T1000 (cell line): ENCODE results near the gene MERTK.

Experiments used
- DNase-seq: peaks from one replicate; lab custom pipeline; 2025; ENCODE audit warnings: mixed read lengths; lab: John Stamatoyannopoulos, UW

The MERTK gene

DNA sequence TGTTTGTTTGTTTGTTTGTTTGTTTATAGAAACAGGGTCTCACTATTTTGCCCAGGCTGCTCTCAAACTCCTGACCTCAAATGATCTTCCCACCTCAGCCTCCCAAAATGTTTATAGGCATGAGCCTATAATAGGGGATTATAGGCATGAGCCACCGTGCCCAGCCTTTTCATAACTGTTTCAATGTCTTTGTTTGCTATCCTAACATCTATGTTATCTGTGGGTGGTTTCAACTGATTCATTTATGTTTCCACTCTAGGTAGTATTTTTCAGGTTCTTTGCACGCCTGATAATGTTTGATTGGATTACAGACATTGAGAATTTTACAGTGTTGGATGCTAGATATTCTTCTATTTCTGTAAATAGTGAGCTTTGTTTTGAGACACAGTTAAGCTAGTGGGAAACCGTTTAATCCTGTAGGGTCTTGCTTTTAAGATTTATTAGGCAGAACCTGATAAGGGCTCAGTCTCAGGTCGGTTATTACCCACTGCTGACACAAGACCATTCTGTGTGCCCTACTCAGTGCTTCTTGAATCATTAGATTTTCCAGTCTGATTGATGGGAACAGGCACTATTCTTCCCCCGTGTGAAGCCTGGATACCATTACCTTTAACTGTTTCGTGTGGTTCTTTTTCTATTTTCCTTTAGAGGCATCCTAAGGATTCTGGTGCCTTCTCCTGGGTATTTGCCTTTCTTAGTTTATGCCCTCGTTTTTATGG lies 80.2 kb downstream of the MERTK start:
- no peak for DNase-seq

DNA sequence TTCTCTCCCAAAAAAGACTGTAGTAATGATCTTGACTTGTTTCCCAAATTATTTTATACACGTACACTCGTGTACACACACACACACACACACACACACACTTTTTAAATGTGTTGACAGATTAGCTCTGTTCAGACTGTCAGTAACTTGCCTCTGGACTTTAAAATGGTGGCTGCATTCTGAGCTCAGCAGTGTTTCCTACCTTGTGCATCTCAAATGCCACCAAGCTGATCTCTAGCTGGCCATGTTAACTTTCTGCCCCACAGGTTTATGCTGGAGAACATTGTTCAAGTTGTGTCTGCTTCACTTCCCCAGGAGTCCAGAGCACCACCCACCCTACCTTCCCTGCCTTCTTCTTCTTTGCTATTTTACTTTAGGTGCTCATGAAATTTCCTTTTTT lies 83.3 kb downstream of the MERTK start:
- DNase-seq, result no peak

- DNase-seq, result no peak
Measured at GRCh38 chr2:111982822-111983221, 84.4 kb downstream of the MERTK start.

- DNase-seq, result no peak
Measured at GRCh38 chr2:111983478-111984212, 85.2 kb downstream of the MERTK start.

DNA sequence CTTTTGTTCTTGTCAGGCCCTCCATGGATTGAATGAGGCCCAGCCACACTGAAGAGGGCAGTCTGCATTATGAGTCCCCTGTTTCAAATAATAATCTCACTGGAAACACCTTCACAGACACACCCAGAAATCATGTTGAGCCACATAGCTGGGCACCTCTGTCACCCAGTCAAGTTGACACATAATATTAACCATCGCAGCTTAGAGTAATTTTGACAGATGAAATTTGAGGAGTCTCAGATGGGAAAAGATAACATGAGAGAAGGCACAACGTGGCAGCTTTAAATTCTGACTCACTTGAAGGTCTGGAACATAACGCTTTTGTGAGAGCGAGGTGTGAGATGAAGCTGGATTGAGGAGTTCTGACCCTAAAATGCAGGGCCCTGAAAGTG lies 85.8 kb downstream of the MERTK start:
- DNase-seq, result no peak

DNA sequence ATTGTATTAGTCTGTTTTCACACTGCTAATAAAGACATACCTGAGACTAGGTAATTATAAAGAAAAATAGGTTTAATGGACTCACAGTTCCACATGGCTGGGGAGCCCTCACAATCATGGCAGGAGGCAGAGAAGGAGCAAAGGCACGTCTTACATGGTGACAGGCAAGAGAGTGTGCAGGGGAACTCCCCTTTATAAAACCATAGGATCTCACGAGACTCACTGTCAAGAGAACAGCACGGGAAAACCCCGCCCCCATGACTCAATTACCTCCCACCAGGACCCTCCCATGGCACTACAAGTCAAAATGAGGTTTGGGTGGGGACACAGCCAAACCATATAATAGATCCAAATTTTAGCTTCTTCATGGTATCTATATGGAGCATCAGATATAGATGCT lies 87.1 kb downstream of the MERTK start:
- no peak for DNase-seq

DNA sequence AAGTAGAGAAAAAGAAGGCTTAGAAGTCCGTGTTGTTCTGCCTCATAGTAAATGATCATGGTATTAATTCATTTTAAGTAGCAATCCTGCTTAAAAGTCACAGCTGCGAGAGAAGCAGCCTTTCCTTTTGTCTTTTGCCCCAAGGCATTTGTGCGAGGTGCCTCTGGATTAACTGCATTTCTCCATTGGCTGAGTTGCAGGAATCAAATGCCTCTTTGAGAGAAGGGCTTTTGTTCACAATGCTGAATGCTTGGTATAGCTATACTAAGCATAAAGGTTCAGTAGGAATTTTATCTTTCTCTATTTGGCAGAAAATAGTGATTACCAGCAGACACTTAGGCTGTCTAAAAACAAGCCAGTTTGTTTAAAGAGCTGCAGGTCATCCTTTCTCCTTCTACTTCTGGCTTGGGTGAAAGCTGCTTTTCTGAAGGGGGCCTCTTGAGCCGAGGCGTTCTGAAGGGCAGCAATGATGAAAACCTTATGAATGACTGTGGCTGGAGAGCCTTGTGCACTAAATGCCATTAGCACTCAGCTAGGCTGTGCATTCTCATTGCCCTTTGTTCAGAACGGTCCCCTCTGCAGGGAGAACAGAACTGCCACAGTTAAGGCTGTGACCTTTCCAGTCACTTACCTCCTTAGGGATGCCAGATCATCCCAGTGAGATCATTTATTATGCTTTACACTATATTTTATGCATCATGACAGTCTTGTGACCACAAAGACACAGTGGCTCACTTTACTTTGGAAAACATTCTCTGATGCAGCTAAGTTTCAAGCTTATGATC lies 87.9 kb downstream of the MERTK start:
- DNase-seq, result no peak

GRCh38 chr2:111990375-111990774 lies 92.0 kb downstream of the MERTK start:
- DNase-seq, result no peak

- no peak for DNase-seq
Measured at GRCh38 chr2:111990856-111991255, 92.4 kb downstream of the MERTK start.

DNA sequence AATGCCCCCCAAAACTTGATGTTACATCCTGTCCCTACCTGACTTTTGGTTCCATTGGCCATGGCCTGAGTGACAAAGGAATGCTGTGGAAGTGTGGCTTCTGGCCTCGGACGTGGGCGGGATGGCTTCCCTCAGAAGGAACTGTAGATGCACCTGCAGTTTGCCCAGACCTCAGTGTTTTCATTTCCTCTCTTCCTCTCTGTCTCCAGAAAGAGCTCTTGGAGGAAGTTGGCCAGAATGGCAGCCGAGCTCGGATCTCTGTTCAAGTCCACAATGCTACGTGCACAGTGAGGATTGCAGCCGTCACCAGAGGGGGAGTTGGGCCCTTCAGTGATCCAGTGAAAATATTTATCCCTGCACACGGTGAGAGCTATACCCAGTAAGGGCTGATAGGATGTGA lies 95.6 kb downstream of the MERTK start:
- no peak for DNase-seq

DNA sequence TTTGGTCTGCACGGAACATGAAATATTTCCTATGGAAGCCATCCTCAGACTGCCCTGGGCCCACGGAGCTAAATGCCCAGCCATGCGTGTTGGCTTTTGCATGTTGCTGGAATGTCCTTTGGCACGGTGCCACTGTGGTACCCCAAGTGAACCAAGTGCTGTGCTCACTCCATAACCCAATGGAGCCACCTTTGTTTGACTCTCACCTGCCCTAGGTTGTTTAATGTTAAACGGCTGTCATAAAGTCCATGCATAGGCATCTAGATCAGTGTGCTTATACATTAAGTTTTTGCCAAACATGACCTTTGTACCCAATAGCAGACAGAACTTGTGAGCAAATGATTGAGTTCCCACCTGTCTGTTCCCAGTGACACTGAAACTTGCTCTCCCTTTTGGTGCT lies 96.7 kb downstream of the MERTK start:
- no peak for DNase-seq

DNA sequence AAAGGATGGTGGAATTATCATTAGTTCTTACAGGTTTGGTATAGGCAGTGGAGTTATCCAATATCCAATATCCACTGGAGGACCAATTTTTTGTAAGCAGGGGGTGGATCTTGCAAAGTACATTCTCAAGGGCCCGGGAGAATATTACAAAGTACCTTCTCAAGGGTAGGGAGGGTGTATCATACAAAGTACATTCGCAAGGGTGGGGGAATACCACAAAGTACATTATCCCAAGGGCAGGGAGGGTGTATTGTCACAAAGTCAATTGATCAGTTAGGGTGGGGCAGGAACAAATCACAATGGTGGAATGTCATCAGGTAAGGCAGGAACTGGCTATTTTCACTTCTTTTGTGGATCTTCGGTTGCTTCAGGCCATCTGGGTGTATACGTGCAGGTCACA lies 101.4 kb downstream of the MERTK start:
- DNase-seq, result no peak

GRCh38 chr2:112000399-112001135 lies 102.2 kb downstream of the MERTK start:
- DNase-seq, result no peak

DNA sequence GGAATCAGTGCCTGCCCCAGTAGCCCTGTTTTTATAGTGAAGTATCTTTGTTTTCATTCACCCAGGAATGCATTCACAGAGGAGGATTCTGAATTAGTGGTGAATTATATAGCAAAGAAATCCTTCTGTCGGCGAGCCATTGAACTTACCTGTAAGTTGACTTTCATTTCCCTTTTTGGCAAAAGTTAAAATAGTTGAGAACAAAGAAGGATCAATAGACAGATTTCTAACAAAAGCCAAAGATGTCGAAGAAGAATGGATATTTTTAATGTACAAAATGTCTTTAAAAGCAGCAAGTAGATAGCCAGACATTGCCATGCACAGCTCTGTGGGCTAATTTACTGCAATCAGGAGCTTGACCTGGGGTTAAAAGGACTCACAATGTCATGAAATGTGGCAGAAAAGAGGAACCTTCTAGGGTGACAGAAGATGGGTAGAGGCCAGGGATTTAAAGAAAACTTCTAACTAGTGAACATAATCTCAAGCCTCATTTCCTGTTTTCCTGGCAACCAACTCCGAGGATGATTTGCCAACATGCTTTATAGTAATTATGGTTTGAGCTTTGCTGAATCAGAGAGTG lies 102.8 kb downstream of the MERTK start:
- DNase-seq, result no peak

DNA sequence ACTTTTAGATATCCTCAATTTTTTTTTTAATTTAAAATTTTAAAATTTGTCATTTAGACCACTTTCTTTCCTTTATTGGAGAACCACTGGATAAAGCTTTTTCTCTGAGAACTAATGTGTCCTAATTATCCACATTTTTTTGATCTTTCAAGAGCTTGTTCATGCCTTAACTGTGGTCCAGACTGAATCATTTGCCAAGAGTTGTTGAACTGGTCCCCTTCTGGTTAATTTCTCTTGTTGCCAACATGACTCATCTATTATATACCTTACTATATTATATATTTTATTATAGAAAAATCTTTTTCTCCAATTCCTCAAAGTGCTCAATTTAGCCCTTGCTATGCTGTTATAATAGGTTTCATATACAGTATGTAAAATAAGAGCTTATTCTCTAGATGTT lies 103.5 kb downstream of the MERTK start:
- DNase-seq, result no peak

DNA sequence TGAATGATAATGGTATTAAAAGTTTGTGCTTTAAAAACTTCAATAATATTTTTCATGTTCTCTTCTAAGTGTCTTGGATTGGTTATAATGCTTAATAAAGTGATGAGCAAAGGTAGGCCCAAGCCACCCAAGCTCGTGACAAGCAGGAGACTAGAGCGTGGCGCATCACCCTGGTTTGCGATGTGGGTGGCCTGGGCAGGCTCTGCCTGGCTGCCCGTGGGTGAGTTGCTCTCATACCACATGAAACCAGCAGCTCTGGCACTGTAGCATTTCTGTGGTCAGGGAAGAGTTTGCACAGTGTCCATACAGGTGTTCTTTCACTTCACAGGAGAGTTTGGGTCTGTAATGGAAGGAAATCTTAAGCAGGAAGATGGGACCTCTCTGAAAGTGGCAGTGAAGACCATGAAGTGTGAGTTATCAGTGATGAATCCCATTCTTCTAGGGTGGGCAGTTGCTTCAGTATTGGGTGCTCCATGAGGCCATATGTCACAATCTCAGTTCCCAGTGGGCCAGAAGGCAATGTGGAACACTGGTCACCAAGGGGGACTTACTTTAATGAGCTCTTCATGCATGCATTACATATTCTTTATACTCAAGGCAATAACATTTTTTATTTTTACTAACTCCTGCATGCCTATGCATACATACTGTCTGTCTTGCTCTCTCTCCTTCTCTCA lies 105.3 kb downstream of the MERTK start:
- DNase-seq, result no peak

- DNase-seq, result no peak
Measured at GRCh38 chr2:112004253-112004645, 105.8 kb downstream of the MERTK start.

DNA sequence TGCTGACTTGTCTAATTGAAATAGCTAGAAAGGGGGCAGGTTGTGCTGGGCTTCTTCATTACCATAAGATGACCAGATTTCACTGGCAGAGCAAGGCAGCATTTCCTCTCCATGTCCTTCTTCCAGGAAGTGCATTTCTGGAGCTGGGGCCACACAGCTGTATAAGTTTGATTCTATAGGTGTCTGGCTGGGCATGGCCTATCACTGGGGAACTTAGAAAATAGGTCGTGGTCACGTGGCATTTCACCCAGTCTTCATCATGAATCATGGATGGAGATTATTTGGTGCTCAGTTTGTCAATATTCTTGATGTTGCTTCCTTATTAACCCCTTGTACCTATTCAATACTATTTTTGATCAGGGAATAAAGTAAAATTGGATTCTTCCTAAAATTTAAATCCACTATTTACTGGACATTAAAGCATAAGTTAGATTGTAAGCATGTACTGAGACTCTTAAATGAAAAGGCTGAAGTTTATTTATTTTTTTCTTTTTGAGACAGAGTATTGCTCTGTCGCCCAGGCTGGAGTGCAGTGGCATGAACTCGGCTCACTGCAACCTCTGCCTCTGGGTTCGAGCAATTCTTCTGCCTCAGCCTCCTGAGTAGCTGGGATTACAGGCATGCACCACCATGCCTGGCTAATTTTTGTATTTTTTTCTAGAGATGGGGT lies 107.1 kb downstream of the MERTK start:
- no peak for DNase-seq

DNA sequence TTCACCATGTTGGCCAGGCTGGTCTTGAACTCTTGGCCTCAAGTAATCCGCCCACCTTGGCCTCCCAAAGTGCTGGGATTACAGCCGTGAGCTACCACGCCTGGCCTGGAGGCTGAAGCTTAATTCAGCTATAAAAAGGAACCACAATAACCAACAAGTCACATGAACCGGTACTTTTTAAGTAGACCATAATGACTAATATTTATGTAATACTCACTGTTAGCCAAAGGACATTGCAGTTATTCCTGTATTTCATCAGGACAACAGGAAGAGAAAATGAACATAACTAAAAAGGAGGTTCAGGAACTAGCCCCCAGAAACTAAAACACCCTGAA lies 107.6 kb downstream of the MERTK start:
- no peak for DNase-seq

GRCh38 chr2:112007493-112007892 lies 109.1 kb downstream of the MERTK start:
- DNase-seq, result no peak

DNA sequence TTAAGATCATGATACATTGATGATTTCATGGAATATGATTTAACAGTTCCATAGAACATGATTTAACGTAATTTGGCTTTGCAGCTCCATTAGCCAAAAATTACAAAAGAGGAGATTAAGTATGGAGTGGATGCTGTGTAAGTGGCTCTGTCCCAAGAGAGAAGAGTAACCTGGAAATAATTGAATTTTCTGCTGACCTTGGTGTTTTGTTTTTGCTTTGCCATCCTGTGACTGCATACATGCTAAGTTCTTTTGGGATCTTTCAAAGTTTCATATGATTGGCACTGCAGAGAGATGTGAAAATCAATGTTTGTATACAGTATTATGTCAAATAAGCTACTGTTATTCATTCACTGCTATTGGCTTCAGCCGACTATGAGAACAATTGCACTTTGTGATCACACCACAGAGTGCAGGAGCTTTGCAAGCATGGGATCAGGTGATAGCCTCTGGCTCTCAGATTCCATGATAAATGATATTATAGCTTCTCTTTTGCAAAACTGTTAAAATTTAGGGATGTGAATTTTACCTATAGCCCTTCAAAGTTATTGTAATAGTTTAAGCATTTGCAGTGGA lies 110.6 kb downstream of the MERTK start:
- no peak for DNase-seq
